EL (cell line): ENCODE data around the gene SMARCD1.
A peak's percentile ranks its signal among the peaks of the same experiment; 100 is the strongest.

Experiments used
- DNase-seq: peaks from one replicate; pipeline ENCODE4 v3.0.0-alpha.2; 2016

The SMARCD1 gene

DNA sequence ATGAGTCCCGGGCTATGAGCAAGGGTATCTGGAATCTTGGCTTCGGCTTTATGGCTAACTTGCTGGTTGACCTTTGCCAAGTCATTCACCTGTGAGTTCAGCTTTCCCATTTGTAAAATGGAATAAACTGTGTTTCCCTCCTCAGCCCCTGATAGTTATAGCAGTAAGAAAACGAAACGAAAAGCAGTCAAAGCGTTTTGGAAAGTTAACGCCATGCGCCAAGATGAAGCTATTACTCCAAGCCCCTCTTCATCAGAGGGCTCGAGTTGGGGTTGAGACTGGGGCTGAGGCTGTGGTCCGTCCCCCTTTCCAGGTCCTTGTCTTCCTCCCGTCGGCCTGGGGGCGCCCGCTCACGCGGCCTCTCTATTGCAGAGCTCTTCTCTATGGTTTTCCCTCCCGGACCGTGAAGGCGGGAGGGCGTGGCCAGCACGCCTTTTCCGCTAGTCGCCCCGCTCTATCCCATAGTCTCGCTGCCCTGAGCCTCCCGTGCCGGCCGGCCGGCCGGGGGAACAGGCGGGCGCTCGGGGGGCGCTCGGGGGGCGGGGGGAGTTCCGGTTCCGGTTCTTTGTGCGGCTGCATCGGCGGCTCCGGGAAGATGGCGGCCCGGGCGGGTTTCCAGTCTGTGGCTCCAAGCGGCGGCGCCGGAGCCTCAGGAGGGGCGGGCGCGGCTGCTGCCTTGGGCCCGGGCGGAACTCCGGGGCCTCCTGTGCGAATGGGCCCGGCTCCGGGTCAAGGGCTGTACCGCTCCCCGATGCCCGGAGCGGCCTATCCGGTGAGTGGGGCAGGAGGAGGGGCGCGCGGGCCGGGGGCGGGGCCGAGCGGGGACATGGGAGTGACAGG, at the start of gene SMARCD1:
Gene SMARCD1 (plus strand): TSS at position 568 of the 840 bp plus-strand sequence. CDS start 28 bp downstream, at position 596.
- peak; percentile 93 for DNase-seq

- no peak for DNase-seq
These were observed 46.8 kb upstream of the SMARCD1 start for GRCh38 chr12:50038336-50038735.

- DNase-seq, result peak; percentile 75
These were observed 45.8 kb upstream of the SMARCD1 start for GRCh38 chr12:50039151-50039835.

DNA sequence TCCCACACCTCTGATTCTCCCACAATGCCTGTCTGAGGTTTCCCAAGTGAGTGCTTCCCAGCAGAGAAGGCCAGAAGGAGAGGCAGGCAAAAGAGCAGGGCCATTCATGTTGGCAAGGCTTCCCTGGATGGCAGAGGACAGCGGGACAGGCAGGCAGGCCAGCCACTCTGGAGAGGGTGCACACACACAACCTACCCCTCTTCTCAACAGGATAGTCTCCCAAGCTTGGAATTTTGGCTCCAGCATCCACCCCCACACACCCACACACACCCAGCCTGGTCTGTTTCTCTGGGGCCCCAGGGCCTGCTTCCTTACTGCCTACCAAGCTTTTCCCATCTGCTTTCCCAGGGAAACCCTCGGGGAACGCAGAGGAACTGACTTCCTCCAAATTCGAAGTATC, 44.5 kb upstream of the SMARCD1 start:
- DNase-seq, result no peak

- no peak for DNase-seq
These were observed 43.9 kb upstream of the SMARCD1 start for GRCh38 chr12:50041062-50041860.

GRCh38 chr12:50041962-50042361, 43.2 kb upstream of the SMARCD1 start:
- DNase-seq, result no peak

- DNase-seq, result no peak
These were observed 42.4 kb upstream of the SMARCD1 start for GRCh38 chr12:50042693-50043092.

- DNase-seq, result no peak
These were observed 41.8 kb upstream of the SMARCD1 start for GRCh38 chr12:50043308-50043707.

- no peak for DNase-seq
These were observed 41.3 kb upstream of the SMARCD1 start for GRCh38 chr12:50043854-50044253.

DNA sequence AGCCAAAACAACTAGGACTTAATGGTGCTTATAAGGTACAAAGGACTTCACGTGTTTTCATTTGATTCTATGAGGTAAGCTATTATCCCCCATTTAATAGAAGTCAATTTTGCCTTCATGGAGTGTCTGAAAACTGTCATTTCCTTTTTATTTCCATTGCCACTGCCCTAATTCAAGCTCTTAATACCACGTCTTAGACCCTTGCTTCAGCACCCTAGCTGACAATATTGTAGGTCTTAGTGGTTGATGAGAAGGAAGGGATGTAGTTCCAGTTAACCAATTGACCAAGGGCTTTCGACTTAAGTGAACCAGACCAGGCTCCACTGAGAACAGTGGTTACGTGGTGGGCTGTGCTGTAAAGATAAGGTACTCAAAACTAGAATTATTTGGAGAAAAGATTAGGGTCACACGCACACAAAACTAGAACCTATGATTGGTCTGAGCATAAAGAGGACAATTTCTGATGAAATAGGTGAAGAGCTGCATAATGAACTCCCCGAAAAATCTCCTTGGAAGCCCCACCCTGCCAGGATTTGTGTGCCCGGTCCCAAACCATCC, 37.4 kb upstream of the SMARCD1 start:
- no peak for DNase-seq

GRCh38 chr12:50049254-50050118, 35.7 kb upstream of the SMARCD1 start:
- DNase-seq, result no peak

DNA sequence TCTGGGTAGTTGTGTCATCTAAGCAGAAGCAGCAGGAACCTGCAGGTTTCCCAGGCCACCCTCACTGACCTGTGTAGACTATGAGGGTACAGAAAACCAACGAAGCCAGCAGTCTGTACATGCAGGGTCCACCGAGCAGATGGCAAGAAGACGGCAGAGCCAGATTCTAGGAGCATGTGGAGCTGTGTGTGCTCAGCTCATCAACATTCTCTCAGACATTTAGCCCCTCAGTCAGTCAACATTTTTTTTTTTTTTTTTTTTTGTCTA, 35.1 kb upstream of the SMARCD1 start:
- no peak for DNase-seq

DNA sequence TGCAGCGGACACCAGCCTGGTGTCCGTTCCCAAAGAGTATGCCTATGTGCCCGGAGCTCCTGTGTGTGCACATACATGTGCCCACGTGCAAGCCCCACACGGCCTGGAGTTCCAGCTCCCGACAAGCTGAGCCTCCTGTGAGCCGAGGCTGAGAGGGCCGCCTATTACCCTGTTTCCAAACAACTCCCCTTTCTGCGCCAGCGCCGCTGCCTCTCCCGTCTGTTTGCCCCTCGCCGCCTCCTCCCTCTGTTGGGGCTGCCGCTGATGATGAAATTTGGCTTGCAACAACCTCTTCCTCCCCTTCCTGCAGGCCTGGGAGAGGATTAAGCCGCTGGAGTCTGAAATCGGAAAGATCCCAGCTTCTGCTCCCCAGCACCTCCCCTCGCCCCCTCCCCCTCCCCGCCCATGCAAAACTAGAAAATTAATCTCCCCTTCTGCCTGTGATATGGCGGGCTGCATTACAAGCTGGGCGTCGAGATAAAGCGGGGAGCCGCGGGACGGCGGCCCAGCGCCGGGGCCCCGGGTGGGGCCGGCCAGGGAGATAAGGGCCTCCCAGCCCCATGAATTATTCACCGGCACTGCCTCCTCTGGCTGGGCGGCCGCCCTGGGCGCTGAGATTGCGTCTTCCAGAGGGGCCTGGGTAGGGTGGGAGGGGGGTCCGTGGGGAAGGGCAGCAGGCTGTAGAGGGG, 34.6 kb upstream of the SMARCD1 start:
- no peak for DNase-seq

DNA sequence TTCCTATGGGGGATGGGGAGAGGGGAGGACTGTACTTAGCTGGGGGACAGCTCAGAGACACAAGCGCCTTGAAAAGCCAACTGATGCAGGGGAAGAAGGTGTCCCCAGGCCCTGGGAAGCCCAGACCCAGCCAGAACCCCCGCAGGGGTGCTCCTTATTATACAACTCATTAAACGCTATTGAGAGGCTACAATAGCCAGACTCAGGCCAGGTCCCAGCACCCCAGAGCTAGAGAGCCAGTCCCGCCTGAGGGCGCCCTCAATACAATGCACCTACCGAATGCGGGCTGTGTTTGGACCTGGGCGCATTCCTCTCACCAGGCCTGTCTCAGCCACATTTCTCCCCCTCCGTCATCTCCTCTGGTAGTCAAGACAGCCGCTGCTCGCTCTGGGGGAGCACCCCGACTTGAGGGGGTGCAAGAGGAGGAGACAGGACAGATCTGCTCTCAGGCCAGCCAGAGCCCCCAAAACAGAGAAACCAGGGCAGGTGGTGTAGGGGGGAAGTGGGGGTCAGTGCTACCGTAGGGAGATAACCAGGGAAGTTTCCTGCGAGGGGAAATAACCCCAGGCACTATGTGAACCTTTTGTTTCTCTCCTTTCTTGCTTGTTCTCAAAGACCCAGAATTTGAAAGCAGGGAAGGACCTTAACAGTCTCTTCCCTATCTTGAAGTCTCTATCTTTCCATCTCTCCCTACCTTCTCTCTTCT, 33.9 kb upstream of the SMARCD1 start:
- no peak for DNase-seq

DNA sequence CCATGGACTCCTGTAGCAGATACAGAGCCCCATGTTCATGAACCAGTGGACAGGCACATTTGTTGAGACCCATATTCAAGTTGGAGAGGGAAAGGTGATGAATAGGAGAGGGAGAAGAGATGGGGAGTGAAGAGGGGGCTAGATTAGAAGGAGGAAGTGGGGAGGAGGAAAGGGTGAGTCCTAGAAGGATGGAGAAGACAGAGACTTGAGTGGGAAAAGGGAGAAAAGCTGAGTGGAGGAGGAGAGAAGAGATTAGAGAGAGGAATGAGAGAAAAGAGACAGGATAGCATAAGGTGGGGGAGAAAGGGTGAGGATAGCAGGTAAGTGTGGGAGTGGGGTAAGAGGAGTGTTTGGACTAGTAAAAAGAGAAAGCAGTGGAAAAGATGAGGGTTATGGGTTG, 32.6 kb upstream of the SMARCD1 start:
- no peak for DNase-seq

GRCh38 chr12:50052964-50053363, 32.2 kb upstream of the SMARCD1 start:
- no peak for DNase-seq

GRCh38 chr12:50053583-50053982, 31.6 kb upstream of the SMARCD1 start:
- DNase-seq, result no peak

DNA sequence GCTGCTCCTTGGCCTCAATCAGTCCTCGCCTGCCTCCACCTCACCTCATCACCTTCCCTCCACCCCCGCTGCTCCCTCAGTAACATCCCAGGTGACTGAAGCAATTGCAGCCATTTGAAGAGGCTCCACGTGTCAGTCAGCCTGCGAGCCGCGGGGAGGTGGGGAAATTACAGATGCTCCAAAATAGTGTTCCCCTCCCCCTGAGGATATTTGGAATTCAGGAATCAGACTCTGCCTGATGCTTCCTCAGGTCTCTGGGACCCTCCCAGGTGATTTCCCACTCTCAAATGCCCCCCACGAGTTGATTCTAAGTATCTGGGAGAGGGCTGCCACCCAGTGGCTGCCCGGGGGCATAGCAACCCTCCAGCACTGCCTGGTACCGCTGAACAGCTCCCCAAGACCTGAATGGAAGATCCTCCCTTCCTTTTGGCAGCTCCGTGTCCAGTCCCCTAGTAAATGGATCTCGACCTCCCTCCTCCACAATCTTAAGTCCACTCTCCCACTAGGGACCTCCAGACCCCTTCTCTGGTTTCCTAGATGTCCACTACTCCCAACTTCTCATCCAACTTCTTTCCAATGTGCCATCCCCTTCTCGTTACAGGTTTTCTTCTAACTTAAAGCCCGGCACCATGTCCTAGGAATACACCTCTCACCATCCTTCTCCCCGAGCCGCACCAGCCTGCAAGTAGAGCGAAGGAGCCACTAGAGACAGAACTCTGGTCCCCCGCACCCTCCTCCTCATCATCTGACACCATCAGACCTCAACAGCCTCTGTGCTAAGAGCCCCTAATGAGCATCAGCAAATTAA, 29.1 kb upstream of the SMARCD1 start:
- peak; percentile 48 for DNase-seq

- no peak for DNase-seq
These were observed 28.5 kb upstream of the SMARCD1 start for GRCh38 chr12:50056639-50056976.
